K562 (cell line): ENCODE data around the gene SLC29A3. TPM values are rescaled to one million over a fixed set of nuclear protein-coding genes. Genes with fewer than 3 reads are reported as not detected.

ENCODE experiments used
- ATAC-seq: fragments of 200-7000 bp; cut with Tn5 transposase; 3 replicates; pipeline ENCODE4 v1.9.1; 2020; ENCODE audit warnings: moderate library complexity
- BruUV-seq: library from RNA; stranded (reverse); fragments of 400-500 nt; replicated peaks from 2 replicates; lab custom pipeline; 2021; lab: Mats Ljungman, UMichigan
- CTCF ChIA-PET: fragments of 300-600 bp; formaldehyde crosslinking; extraction: SDS; loops from one replicate; lab custom pipeline; 2021; ENCODE audit warnings: low intra/inter-chr PET ratio; lab: Yijun Ruan, JAX
- POLR2A ChIA-PET: fragments of 300-600, 350-650 bp; sonication (Branson Sonifier 250); formaldehyde crosslinking; extraction: SDS; loops from one replicate; lab custom pipeline; 2021; ENCODE audit warnings: antibody characterized with exemption, inconsistent platforms; lab: Yijun Ruan, JAX
- DNase-seq, 4 experiments: peaks; one replicate each; pipeline versions ENCODE4 v3.0.0 to v3.0.0-alpha.2; 2011 to 2018; ENCODE audit warnings: low spot score in 3 of 4, mixed read lengths in 3 of 4; ENCODE audit errors: extremely low read depth in 1 of 4
- FAIRE-seq: peaks from 2 replicates; lab custom pipeline; 2011; peaks lifted over from hg19 to GRCh38; lab: Jason Lieb, UNC
- H2AFZ ChIP-seq: 2 replicates; pipeline ENCODE4 v1.6.0; 2011; ENCODE audit warnings: low read depth, low read length, control low read depth, inconsistent platforms
- H3K27ac ChIP-seq: fragments of 200-600 bp; 3 replicates; pipeline ENCODE4 v1.8.0; 2011; ENCODE audit warnings: low read depth, mild to moderate bottlenecking, control low read depth, inconsistent platforms, low read length, moderate library complexity, mixed read lengths; ENCODE audit errors: extremely low read depth
- H3K27me3 ChIP-seq, 2 experiments: fragments of 300-600 bp in 1 of 2; 2 replicates in 1 of 2; 3 replicates in 1 of 2; pipeline versions ENCODE4 v1.6.0 to v1.8.0; 2011; ENCODE audit warnings: inconsistent platforms in 2 of 2, low read length in 2 of 2, mild to moderate bottlenecking in 1 of 2, mixed read lengths in 1 of 2, moderate library complexity in 1 of 2; ENCODE audit not compliant: control insufficient read depth in 2 of 2, insufficient read depth in 2 of 2
- H3K36me3 ChIP-seq: fragments of 300-600 bp; 3 replicates; pipeline ENCODE4 v1.8.0; 2011; ENCODE audit warnings: mild to moderate bottlenecking, low read length, inconsistent platforms; ENCODE audit not compliant: control insufficient read depth, insufficient read depth
- H3K4me1 ChIP-seq, 2 experiments: fragments of 200-600 bp in 1 of 2; replicated peaks in 1 of 2; 2 replicates in 1 of 2; 3 replicates in 1 of 2; pipeline versions ENCODE4 v1.5.1 to v1.8.0; 2011; ENCODE audit warnings: inconsistent platforms in 2 of 2, low read length in 2 of 2, mild to moderate bottlenecking in 1 of 2, mixed read lengths in 1 of 2, moderate library complexity in 1 of 2; ENCODE audit not compliant: control insufficient read depth in 2 of 2, insufficient read depth in 2 of 2
- H3K4me2 ChIP-seq: 2 replicates; pipeline ENCODE4 v1.6.1; 2011; ENCODE audit warnings: low read length, control low read depth, inconsistent platforms, mixed read lengths; ENCODE audit not compliant: insufficient read depth
- H3K4me3 ChIP-seq: fragments of 200-600 bp; sonication (generic), shearing (Covaris generic); 2 replicates; pipeline ENCODE4 v1.5.1; 2016; ENCODE audit warnings: control low read depth, inconsistent platforms
- H3K79me2 ChIP-seq: fragments of 200-600 bp; 3 replicates; pipeline ENCODE4 v1.8.0; 2011; ENCODE audit warnings: low read length, inconsistent platforms; ENCODE audit not compliant: control insufficient read depth, insufficient read depth
- H3K9ac ChIP-seq, 2 experiments: 2 replicates each; pipeline versions ENCODE4 v1.6.0 to v1.6.1; 2011; ENCODE audit warnings: low read depth in 2 of 2, low read length in 2 of 2, control low read depth in 1 of 2, inconsistent platforms in 1 of 2, mild to moderate bottlenecking in 1 of 2, mixed read lengths in 1 of 2; ENCODE audit not compliant: insufficient read depth in 1 of 2
- H3K9me1 ChIP-seq: one replicate; pipeline ENCODE4 v1.6.0; 2011; ENCODE audit warnings: inconsistent platforms, mild to moderate bottlenecking, low read length, moderate library complexity; ENCODE audit not compliant: control insufficient read depth, insufficient read depth
- H3K9me3 ChIP-seq: replicated peaks from 2 replicates; pipeline ENCODE4 v1.5.1; 2011; ENCODE audit warnings: low read depth, low read length, inconsistent platforms; ENCODE audit not compliant: control insufficient read depth, insufficient read depth
- H4K20me1 ChIP-seq: replicated peaks from 2 replicates; pipeline ENCODE4 v1.6.1; 2011; ENCODE audit warnings: low read length, inconsistent platforms, mixed read lengths; ENCODE audit not compliant: control insufficient read depth, insufficient read depth
- CEBPZ ChIP-seq: fragments of 150-350 bp; IDR thresholded peaks from 2 replicates; pipeline ENCODE4 v1.6.1; 2014; ENCODE audit warnings: low read depth, mild to moderate bottlenecking, low read length, borderline replicate concordance
- EGR1 ChIP-seq: fragments of 450-650 bp; conservative IDR thresholded peaks from 2 replicates; pipeline ENCODE4 v1.6.1; 2017; ENCODE audit warnings: mild to moderate bottlenecking
- WGBS: fragments of 100-300 bp; shearing (Covaris generic); methylation state at CpG from one replicate; pipeline ENCODE4 v1.1.6; 2016; ENCODE audit warnings: low coverage, mixed read lengths; ENCODE audit not compliant: insufficient coverage; ENCODE audit errors: missing lambda C conversion rate; 5-methylcytosine and 5-hydroxymethylcytosine counted together
- in situ Hi-C: fragments of 300-500 bp; cut with MboI; formaldehyde crosslinking; loops from 4 replicates; pipeline ENCODE4 v1.15.0; 2018; ENCODE audit warnings: inconsistent platforms, mixed read lengths
- intact Hi-C: fragments of 100-400 bp; cut with micrococcal nuclease; formaldehyde crosslinking; loops from 2 replicates; pipeline ENCODE4 v1.14.2; 2022
- polyA plus RNA-seq, 8 experiments: library from polyadenylated mRNA; depleted of rRNA in 4 of 8; stranded (reverse) in 5 of 8; unstranded in 3 of 8; fragments of >200 nt; fragmentation: Nextera tagmentation in 2 of 8; fragmentation: Illumina TruSeq in 1 of 8; extraction: Ambion mirVana in 2 of 8; extraction: Trizol in 1 of 8; gene quantifications; 2 replicates each; pipeline versions ENCODE4 v1.2.1 to v1.2.3, GENCODE V29; 2011 to 2014; ENCODE audit warnings: inconsistent platforms in 1 of 8, missing spikeins in 1 of 8
- total RNA-seq, 7 experiments: library from RNA; depleted of rRNA in 6 of 7; stranded (reverse); fragments of >200 nt in 6 of 7; fragmentation: Illumina TruSeq in 2 of 7; extraction: Trizol in 2 of 7; gene quantifications; 2 replicates each; pipeline versions ENCODE4 v1.2.1 to v1.2.3, GENCODE V29; 2011 to 2021; ENCODE audit warnings: low replicate concordance in 1 of 7

Gene SLC29A3
- total and polyA plus RNA-seq, 9 of the 15 experiments (the other 6 are each of a cell fraction or from before 2014, with no cell fraction given): 2.1 to 10.7 (median 4.6) TPM

GRCh38 chr10:71349406-71349805, 30.3 kb downstream of the SLC29A3 start:
- H3K36me3 ChIP-seq: no peaks in the 10 kb centered on the region
- no peak overlapping the region for H2AFZ ChIP-seq
- no peak overlapping the region for H3K9ac ChIP-seq
- intact Hi-C loops: no loop called here
- DNase-seq (peak in 2 of 4 experiments; percentile 55 to 59), FAIRE-seq (no peak), ATAC-seq (no peak)
- no peak overlapping the region for H3K4me2 ChIP-seq
- ChIA-PET CTCF (no interaction called here), POLR2A (interaction anchor here (0.6 to 2.0 kb wide), 5 partner anchors 9 to 1730 kb away, joined by 3 to 7 read pairs (median 4); no protein-coding TSS in a partner anchor)
- no peaks in the 10 kb centered on the region for H3K9me3 ChIP-seq
- no peak overlapping the region for H3K4me3 ChIP-seq
- TF ChIP-seq EGR1: peak; percentile 47
- no peak for TF ChIP-seq CEBPZ
- H3K4me1 ChIP-seq: peaks cover 10 to 11% of the 10 kb centered on the region in 2 experiments; a peak in 4 of 5 replicates
- H3K27me3 ChIP-seq: no peaks in the 10 kb centered on the region
- H3K9me1 ChIP-seq: no peaks in the 10 kb centered on the region
- no peak overlapping the region for H3K27ac ChIP-seq
- whole genome bisulfite sequencing: 57% methylated on average over 7 of the region's 7 CpGs
- in situ Hi-C loops: no loop called here
- BruUV-seq: no TSS peak
- H3K79me2 ChIP-seq: no peaks in the 10 kb centered on the region
- no peaks in the 10 kb centered on the region; the same call in 1 of the 2 replicates for H4K20me1 ChIP-seq
